PC-9 (cell line): ENCODE measurements around the gene ZBTB22. TPM values are rescaled to one million over a fixed set of nuclear protein-coding genes. Genes with fewer than 3 reads are reported as not detected.
"Not testable (repeated sequence)": the region's sequence is repeated elsewhere in the genome, so short reads cannot be mapped to it uniquely, and the experiment has no call there.

ENCODE experiments used
- BruUV-seq: library from RNA; stranded (reverse); fragments of 400-500 nt; replicated peaks from 2 replicates; lab custom pipeline; 2021; lab: Mats Ljungman, UMichigan
- CTCF ChIA-PET: fragments of 300-600 bp; sonication (Branson Sonifier 250); formaldehyde crosslinking; loops from one replicate; lab custom pipeline; 2022; ENCODE audit warnings: antibody characterized with exemption; lab: Charles Lee
- POLR2A ChIA-PET: fragments of 300-600 bp; sonication (Branson Sonifier 250); formaldehyde crosslinking; loops from one replicate; lab custom pipeline; 2022; ENCODE audit warnings: antibody characterized with exemption; ENCODE audit not compliant: unreplicated experiment; lab: Charles Lee
- DNase-seq, 2 experiments: peaks; one replicate each; pipeline versions ENCODE4 v3.0.0 to v3.0.0-alpha.2; 2015 to 2022; ENCODE audit warnings: mixed read lengths in 1 of 2
- H2AFZ ChIP-seq: fragments of 200-600 bp; sonication (generic); 2 replicates; pipeline ENCODE4 v1.8.1; 2017; ENCODE audit warnings: antibody characterized with exemption
- H3F3A ChIP-seq: fragments of 200-600 bp; sonication (generic); 2 replicates; pipeline ENCODE4 v1.8.1; 2017; ENCODE audit warnings: antibody characterized with exemption, mild to moderate bottlenecking, low read depth; ENCODE audit not compliant: insufficient read depth
- H3K27ac ChIP-seq: fragments of 200-600 bp; sonication (generic); 2 replicates; pipeline ENCODE4 v1.6.1; 2016; ENCODE audit warnings: mixed run types
- H3K27me3 ChIP-seq: fragments of 200-600 bp; sonication (generic); 2 replicates; pipeline ENCODE4 v1.6.1; 2016; ENCODE audit warnings: low read depth, mixed run types; ENCODE audit not compliant: insufficient read depth
- H3K36me3 ChIP-seq: fragments of 200-600 bp; sonication (generic); 2 replicates; pipeline ENCODE4 v1.6.1; 2016; ENCODE audit warnings: low read depth, mixed run types
- H3K4me1 ChIP-seq: fragments of 200-600 bp; sonication (generic); replicated peaks from 2 replicates; pipeline ENCODE4 v1.6.1; 2016; ENCODE audit warnings: mixed run types; ENCODE audit not compliant: insufficient read depth
- H3K4me2 ChIP-seq: fragments of 200-600 bp; sonication (generic); 2 replicates; pipeline ENCODE4 v1.6.1; 2017; ENCODE audit warnings: mixed run types
- H3K4me3 ChIP-seq: fragments of 200-600 bp; sonication (generic); 2 replicates; pipeline ENCODE4 v1.6.1; 2016; ENCODE audit warnings: mixed run types
- H3K79me2 ChIP-seq: fragments of 200-600 bp; sonication (generic); 2 replicates; pipeline ENCODE4 v1.6.1; 2017; ENCODE audit warnings: low read depth, mixed run types
- H3K9me2 ChIP-seq: fragments of 200-600 bp; sonication (generic); 2 replicates; pipeline ENCODE4 v1.8.1; 2017; ENCODE audit warnings: mild to moderate bottlenecking; ENCODE audit not compliant: insufficient read depth
- H3K9me3 ChIP-seq: fragments of 200-600 bp; sonication (generic); 2 replicates; pipeline ENCODE4 v1.8.1; 2016; ENCODE audit warnings: low read depth; ENCODE audit not compliant: insufficient read depth
- H4K20me1 ChIP-seq: fragments of 200-600 bp; sonication (generic); 2 replicates; pipeline ENCODE4 v1.8.1; 2017; ENCODE audit not compliant: insufficient read depth
- EZH2 ChIP-seq: fragments of 200-600 bp; sonication (generic); IDR thresholded peaks from 2 replicates; pipeline ENCODE4 v1.8.0; 2017; ENCODE audit warnings: antibody characterized with exemption, low read depth
- intact Hi-C: fragments of 100-400 bp; cut with micrococcal nuclease; formaldehyde crosslinking; loops from one replicate; pipeline ENCODE4 v1.10.0; 2022; ENCODE audit not compliant: unreplicated experiment
- total RNA-seq: library from RNA; stranded (reverse); gene quantifications from 2 replicates; pipeline ENCODE4 v1.2.3, GENCODE V29; 2021
- TF ChIP-seq, protein P1 (sequence below): fragments of 200-600 bp; sonication (generic); conservative IDR thresholded peaks from 2 replicates; pipeline ENCODE4 v1.6.1; 2017; ENCODE audit warnings: mixed run types, antibody characterized with exemption, mild to moderate bottlenecking, moderate library complexity

Gene ZBTB22
- total RNA-seq, 1 experiment from 2014 or later = 20.8 TPM

DNA sequence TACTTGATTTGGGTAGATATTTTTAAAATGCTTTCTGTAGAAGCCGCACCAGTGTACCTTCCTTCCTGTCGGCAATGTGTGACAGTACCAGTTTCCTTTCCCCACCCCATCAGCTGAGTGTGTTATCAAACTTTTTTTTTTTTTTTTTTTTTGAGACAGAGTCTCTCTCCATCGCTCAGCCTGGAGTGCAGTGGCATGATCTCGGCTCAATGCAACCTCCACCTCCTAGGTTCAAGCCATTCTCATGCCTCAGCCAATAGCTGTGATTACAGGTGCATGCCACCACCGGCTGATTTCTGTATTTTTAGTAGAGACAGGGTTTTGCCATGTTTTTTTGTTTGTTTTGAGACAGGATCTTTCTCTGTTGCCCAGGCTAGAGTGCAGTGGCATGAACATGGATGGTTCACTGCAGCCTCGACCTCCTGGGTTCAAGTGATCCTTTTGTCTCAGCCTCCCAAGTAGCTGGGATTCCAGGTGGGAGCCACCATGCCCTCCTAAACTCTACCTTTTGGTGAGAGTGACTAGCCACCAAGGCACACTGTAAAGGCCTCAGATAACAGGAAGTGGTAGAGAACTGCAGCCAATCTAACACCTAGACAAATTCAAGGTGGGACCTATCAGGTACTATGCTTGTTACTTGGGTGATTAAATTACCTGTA, 26.5 kb upstream of the ZBTB22 start:
- POLR2A ChIA-PET = interaction anchor here (0.7 kb wide), 1 partner anchor 31 kb away, joined by 4 read pairs; no protein-coding TSS in a partner anchor
- intact Hi-C loops = no loop called here

GRCh38 chr6:33343606-33343952, 26.0 kb upstream of the ZBTB22 start:
- H3K36me3 ChIP-seq, POLR2A ChIA-PET, H3K4me2 ChIP-seq, H3K4me1 ChIP-seq, DNase-seq, H3K27me3 ChIP-seq, H3K9me3 ChIP-seq, H4K20me1 ChIP-seq, H3F3A ChIP-seq, intact Hi-C loops, H3K27ac ChIP-seq, H3K4me3 ChIP-seq, H3K9me2 ChIP-seq, BruUV-seq, H2AFZ ChIP-seq, H3K79me2 ChIP-seq: not testable (repeated sequence)
- CTCF ChIA-PET = interaction anchor here (0.6 kb wide), 2 partner anchors 18 to 101 kb away, joined by 3 to 6 read pairs; no protein-coding TSS in a partner anchor

More for the DNA sequence above, 26.5 kb upstream of the ZBTB22 start:
- no peaks in the 10 kb centered on the region for H3K79me2 ChIP-seq
- H2AFZ ChIP-seq = no peak overlapping the region
- no peaks in the 10 kb centered on the region for H4K20me1 ChIP-seq
- H3K9me2 ChIP-seq = no peaks in the 10 kb centered on the region
- DNase-seq = no peak
- H3K36me3 ChIP-seq = no peaks in the 10 kb centered on the region
- BruUV-seq = no TSS peak
- H3K27me3 ChIP-seq = no peaks in the 10 kb centered on the region
- H3K27ac ChIP-seq = no peak overlapping the region
- H3K4me2 ChIP-seq = no peak overlapping the region
- CTCF ChIA-PET = interaction anchor here (0.6 kb wide), 2 partner anchors 18 to 101 kb away, joined by 3 to 6 read pairs; no protein-coding TSS in a partner anchor
- H3K4me3 ChIP-seq = no peak overlapping the region
- peaks cover 4% of the 10 kb centered on the region; the same call in 1 of the 2 replicates for H3F3A ChIP-seq
- no peak for TF ChIP-seq EZH2
- TF ChIP-seq, protein P1, sequence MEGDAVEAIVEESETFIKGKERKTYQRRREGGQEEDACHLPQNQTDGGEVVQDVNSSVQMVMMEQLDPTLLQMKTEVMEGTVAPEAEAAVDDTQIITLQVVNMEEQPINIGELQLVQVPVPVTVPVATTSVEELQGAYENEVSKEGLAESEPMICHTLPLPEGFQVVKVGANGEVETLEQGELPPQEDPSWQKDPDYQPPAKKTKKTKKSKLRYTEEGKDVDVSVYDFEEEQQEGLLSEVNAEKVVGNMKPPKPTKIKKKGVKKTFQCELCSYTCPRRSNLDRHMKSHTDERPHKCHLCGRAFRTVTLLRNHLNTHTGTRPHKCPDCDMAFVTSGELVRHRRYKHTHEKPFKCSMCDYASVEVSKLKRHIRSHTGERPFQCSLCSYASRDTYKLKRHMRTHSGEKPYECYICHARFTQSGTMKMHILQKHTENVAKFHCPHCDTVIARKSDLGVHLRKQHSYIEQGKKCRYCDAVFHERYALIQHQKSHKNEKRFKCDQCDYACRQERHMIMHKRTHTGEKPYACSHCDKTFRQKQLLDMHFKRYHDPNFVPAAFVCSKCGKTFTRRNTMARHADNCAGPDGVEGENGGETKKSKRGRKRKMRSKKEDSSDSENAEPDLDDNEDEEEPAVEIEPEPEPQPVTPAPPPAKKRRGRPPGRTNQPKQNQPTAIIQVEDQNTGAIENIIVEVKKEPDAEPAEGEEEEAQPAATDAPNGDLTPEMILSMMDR = no peak
- H3K9me3 ChIP-seq = no peaks in the 10 kb centered on the region
- H3K4me1 ChIP-seq = peaks cover 9% of the 10 kb centered on the region

- no peak overlapping the region for H3K4me3 ChIP-seq
- H3K9me3 ChIP-seq = no peaks in the 10 kb centered on the region
- intact Hi-C loops = no loop called here
- H3K9me2 ChIP-seq = no peaks in the 10 kb centered on the region
- H3K4me2 ChIP-seq = no peak overlapping the region
- no TSS peak for BruUV-seq
- CTCF ChIA-PET = no interaction called here
- DNase-seq = no peak
- TF ChIP-seq EZH2 = no peak
- TF ChIP-seq, protein P1 = no peak
- no peaks in the 10 kb centered on the region for H3K4me1 ChIP-seq
- POLR2A ChIA-PET = no interaction called here
- H4K20me1 ChIP-seq = no peaks in the 10 kb centered on the region
- H3K27ac ChIP-seq = no peak overlapping the region
- no peaks in the 10 kb centered on the region for H3K36me3 ChIP-seq
- no peaks in the 10 kb centered on the region for H3K79me2 ChIP-seq
- no peaks in the 10 kb centered on the region for H3K27me3 ChIP-seq
- no peaks in the 10 kb centered on the region for H3F3A ChIP-seq
- no peak overlapping the region for H2AFZ ChIP-seq
These were observed 21.6 kb upstream of the ZBTB22 start for GRCh38 chr6:33339193-33339592.
